Activated CD8-positive, alpha-beta memory T cell treated with anti-CD3 and anti-CD28 coated beads, Interleukin-2, amount 50 U/mL, for 1 hour (primary cell): Measurements from ENCODE around the gene TGM5.
"Not testable (repeated sequence)": the region's sequence is repeated elsewhere in the genome, so short reads cannot be mapped to it uniquely, and the experiment has no call there.

Source experiments
- DNase-seq: peaks from one replicate; pipeline ENCODE4 v3.0.0-alpha.2; 2020; ENCODE audit errors: extremely low read depth

Gene TGM5

DNA sequence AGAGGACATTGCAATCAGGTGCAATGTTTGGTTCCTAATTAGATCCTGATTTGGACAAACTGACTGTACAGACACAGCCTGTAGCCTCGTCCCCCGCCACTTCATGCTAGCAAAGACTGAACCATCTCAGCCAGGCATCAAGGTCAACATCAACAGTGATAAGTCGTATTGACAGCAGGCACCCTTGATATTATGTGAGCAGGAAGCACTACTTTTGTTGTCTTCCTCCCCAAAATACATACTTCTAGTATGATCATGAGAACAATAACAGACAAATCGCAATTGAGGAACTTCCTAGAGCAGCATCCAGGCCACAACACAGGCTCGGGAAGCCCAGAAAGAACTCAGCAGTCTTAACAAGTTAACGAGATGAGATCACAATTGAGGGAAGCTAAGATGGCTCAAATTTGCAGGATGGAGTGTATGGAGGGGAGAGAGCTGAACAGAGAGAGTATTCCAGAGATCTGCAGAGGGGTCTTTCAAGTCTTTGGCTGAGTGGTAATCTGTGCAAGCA, 20.4 kb downstream of the TGM5 start:
- DNase-seq: no peak

DNA sequence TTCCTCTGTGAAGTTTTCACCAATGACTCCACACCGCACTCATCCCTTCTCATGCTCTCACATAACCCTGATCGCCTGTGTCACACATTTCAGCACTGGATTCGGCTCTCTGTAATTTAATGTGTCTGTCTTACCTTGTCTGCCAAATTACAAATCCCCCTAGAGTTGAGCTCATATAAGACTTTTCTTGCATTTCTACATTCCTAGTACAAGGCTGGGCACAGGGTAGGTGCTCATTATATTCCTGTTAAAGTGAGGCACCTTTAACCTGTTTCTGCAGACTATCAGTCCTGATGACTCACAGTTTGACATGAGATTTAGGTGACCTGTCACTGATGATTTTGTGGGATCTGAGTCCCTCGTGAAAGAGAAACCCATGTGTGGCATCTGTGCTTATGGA, 22.6 kb downstream of the TGM5 start:
- DNase-seq: no peak

DNA sequence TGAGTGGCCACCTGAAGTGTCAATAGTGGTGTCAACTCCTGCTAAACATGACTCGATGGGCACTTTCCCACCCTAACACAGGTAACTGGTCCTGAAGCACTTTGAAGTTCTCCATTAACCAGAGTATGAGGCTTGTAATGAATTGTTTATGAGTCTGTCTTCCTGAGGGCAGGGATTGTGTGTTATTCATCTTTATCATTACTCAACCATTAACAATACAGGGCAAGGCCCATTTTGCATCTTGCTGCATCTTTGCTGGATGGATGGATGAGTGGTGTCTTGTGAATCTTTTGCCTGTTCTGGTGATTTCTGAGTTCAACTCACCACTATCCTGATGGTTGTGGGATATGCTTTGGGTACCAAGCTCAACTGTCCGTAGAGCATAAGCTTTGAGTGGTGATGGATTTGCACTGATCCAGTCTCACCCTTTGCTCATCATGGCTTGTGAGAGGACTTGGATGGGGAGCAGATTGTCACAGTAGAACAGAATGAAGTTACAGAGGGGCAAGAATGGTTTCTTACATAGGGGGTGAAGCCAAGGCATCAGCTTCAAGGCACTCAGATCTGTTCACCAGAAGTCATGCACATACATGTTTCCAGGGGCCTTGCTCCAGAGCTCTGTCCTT, 23.6 kb downstream of the TGM5 start:
- no peak for DNase-seq

DNA sequence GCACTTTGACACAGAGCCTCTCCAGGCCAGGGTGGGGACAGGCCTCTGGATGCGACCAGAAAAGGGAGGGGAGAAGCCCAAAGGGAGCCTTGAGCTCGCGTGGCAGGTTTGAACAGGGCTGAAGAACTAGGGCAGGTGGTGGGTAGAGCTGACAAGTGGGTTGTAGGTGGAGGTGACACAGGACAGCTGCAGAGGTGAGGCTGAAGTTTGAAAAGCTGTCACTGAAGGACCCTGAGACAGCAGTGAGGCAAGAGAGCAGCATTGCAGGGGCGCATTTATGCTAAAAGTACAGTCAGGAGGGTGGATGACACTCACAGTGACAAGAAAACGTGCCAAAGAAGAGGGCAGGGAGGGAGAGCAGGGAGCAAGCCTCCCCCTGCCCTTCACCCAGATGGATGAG, 24.1 kb downstream of the TGM5 start:
- no peak for DNase-seq

DNA sequence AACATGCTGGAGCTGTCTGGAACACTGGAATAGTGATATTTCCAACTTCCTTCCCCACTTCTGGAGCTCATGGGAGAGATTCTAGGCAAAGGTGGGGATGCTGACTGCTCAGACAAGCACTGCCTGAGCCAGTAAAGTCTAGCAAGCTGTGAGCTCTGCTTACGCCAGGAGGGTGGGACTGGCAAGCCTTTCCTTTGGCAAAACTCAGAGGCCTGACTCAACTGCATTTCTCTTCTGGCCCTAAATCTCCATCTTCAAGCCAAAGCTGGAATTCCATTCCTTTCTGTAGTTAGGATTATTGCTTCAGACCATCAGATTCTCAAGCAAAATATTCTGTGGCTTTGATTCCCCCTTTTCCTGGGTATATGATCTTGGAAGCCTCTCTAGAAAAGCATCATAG, 25.6 kb downstream of the TGM5 start:
- DNase-seq: no peak

DNA sequence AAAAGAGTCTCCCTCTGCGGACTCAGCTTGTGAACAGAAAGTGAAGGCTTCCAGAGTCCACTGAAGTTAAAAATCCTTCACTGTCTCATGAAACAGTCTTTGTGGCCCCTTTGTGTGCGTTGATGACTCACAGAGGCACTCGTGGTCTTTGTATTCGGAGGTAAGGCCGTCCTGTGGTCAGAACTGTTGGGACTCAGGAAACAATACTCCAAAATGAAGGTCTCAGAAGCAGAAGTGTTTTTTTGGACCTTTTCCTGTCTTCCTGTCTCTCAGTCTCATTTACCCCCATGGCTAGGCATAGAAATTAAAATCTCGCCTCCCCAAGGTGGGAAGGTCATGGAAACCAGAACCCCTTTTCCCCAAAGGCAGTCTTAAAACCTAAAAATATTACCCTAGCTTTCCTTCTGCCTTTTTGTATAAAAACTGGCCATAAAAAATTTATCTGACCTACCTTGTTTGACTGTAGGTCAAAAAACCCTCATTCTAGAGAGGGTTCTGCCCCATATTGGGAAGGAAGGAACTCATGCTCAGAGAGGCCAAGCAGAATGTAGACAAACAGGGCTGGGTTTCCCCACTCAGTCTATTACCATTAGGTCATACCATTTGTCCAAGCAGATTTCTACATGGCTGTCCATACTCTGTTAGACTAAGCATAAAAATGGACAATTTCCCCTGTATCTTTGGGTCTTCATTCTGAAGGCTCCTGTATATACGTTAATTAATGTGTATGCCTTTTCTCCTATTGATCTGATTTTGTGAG, 26.8 kb downstream of the TGM5 start:
- no peak for DNase-seq

DNA sequence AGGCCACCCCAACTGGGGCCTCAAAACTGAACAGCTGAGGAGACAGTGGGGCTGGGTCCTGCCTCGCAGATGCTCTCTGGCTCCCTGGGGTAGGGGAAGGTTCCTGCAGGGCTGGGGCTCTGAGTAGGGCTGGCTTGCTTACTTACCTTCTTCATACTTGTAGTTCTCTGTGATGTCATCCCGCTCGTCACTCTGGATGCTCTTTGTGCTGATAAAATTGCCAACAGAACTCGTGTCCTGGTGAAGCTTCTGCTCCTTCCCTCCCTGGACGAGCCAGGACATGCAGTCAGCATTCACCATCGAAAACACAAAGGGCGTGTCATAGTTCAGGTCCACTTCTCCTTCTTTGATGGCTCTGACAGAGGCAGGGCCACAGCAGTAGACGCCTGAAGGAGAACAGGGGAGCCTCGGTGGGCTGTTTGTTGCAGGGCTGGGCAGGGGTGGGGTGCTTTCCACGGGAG, 28.0 kb downstream of the TGM5 start:
- no peak for DNase-seq

DNA sequence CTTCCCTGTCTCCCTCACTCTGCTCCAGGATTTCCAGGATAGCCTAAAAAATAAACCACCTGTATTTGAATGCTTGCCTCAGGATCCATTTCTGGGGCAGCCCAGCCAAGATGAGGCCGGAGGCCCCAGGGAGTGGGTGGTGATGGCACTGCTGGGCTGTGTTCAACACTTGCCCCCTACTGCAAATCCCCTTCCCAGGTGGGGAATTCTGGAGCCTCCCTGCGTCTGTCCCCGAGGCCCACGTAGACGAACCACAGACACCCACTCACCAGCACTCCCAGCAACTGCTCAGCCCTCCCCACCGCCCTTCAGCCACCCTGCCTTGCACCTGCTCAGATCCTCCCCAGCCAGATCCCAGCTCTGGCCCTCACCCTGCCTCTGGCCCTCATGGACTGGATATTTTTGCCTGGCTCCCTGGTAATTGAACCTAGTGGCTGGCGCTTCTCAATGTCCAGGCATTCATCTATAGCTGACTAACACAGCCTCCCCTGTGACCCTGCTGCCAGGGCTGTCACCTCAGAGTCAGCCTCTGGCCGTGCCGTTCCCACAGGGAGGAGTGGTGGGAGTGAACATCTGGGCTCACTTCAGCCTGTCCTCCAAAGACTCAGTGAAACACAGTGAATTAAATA, 28.8 kb downstream of the TGM5 start:
- no peak for DNase-seq

DNA sequence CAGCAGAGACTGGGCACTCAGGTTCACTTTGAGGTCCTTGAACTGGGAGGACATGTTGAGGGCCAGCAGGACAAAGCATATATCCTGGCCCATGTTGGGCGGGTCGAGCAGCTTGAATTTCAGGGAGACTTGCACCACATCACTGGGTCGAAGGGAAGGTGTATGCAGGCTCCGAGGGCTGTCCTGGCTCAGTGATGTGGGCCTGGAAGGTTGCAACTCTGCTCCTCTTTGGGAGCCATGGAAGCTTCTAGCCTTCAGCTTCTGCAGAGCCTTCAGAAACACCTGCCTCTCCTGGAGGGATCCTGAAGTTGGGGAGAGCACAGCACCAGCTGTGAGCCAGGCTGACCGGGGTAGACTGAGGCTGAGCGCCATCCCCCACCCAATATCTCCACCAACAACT, 31.2 kb downstream of the TGM5 start:
- DNase-seq: no peak

DNA sequence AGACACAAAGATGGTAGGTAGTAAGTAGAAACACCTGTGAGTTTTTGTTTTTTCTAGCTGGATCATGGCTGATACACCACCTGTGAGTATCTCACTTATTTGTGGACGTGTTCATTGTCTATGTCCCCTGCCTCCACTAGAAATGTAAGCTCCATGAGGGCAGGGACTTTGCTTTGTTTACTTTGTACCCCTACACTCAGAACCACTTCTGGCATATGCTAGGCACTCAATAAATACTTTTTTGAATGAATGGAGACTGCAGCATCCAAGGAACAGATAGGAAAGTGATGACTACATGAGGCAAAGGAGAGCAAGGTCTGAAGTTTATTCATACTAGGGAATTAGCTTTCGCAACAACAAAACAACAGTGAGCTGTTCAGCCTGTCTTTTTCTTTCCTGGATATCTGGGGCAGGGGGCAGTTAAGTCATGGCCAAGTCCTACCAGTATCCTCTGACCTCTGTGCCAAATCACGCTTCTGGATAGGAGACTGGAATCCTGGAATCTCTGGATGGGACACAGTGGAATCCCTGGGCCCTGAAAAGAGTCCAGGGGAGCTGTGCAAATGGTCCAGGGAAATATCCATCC, 34.3 kb downstream of the TGM5 start:
- no peak for DNase-seq

DNA sequence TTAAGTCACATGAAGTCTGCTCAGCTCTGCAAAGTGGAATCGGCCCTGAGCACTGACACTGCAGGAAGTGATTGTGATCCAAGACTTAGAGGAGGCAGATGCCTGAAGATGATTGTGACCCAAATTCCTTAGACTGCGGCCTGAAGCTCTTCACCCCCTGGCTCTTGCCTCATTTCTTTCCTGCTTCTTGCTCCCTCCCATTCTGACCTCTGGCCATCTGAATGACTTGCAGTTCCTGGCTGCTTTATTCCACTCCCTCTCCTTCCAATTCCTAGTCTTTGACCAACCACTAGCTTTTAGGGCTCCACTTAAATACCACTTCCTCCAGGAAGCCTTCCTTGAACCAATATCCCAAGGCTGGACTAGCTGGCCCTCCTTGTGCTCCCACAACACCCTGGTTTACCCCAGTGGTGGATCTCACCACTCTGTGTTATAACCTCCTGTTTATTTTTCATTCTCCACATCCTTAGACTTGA, 36.0 kb downstream of the TGM5 start:
- no peak for DNase-seq

DNA sequence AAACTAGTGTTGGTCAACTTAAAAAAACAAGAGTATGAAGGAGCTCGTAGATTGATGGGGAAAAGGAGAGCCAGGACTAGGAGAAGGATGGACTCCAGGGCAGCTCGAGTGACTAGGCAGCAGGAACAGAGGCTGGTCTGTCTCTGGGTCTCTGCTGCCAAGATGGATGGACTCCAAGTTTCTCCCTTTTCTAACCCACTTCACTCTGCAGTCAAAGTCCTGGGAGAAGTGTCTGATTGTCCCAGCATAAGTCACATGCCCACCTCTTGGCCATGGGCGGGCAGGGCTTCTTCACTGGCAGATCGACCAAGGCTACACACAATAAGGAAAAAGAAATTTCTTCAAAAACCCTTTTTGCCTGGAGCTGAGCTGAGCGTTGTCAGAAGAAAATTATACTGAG, 36.8 kb downstream of the TGM5 start:
- DNase-seq: no peak

DNA sequence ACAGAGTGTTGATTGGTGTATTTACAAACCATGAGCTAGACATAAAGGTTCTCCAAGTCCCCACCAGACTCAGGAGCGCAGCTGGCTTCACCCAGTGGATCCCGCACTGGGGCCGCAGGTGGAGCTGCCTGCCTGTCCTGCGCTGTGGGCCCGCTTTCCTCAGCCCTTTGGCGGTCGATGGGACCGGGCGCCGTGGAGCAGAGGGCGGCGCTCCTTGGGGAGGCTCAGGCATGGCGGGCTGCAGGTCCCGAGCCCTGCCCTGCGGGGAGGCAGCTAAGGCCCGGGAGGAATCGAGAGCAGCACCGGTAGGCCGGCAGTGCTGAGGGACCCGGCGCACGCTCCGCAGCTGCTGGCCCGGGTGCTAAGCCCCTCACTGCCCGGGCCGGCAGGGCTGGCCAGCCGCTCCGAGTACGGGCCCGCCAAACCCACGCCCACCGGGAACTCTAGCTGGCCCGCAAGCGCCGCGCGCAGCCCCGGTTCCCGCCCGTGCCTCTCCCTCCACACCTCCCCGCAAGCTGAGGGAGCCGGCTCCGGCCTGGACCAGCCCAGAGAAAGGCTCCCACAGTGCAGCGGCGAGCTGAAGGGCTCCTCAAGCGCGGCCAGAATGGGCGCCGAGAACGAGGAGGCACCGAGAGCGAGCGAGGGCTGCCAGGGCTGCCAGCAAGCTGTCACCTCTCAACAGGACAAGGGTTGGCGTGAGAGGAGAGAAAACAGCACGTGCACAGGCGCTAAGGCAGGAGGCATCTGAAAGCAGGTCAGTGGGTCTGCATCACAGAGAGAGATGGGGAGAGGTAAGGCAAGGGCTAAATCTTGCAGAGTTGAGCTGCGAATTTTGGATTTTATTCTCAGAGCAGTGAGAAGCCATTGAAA, 40.1 kb downstream of the TGM5 start:
- no peak for DNase-seq

DNA sequence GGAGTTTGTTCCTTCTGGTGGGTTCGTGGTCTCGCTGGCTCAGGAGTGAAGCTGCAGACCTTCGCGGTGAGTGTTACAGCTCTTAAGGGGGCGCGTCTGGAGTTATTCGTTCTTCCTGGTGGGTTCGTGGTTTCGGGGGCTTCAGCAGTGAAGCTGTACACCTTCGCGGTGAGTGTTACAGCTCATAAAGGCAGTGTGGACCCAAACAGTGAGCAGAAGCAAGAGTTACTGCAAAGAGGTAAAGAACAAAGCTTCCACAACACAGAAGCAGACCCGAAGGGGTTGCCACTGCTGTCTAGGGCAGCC, 40.8 kb downstream of the TGM5 start:
- DNase-seq: not testable (repeated sequence)

DNA sequence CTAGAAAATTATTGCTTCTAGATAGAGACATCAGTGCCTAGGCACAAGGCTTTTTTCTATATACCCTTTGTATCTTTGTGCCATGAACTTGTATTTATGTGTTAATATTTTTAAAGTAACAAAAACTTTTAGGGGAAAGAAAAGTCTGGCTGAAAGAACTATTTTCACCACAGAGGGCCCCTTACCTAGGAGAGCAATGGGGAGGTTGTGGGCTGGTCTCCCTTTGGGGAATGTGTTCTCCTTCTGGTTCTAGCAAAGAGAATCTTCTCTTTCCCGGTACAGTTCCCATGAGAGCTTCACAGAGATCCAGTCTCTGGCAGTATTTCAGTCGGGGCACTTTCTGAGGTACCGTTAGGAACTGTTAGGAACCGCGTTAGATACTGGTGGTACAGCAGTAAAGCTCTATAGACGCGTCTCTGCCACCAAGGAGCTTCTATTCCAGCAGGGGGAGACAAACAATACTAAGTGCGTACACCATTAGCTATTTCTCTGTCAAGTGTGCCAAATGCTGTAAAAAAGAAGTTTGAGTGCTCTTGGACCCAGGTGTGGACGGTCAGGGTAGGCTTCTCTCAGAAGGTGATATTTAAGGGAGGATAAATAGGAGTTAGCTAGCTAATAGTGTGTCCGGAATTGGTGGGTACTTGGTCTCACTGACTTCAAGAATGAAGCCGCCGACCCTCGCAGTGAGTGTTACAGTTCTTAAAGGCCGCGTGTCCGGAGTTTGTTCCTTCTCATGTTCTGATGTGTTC, 41.4 kb downstream of the TGM5 start:
- peak; percentile 19 for DNase-seq

DNA sequence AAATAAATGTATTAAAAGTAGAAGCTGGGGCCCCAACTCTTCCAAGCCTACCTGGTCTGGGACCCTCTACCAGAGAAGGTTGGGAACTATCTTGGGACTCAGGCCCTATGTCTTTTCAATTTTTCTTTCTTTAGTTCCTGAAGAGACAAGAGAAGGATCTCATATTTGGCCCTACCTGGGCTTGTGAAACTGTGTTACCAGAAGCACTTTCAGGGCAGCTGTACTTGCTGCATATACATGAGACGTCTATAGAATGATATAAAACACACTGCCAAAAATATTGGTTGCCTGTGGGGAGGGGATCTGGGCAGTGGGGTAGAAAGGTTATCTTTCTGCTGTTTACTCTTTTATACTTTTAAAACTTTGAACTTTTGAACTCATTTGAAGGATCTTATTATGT, 45.3 kb downstream of the TGM5 start:
- DNase-seq: no peak

DNA sequence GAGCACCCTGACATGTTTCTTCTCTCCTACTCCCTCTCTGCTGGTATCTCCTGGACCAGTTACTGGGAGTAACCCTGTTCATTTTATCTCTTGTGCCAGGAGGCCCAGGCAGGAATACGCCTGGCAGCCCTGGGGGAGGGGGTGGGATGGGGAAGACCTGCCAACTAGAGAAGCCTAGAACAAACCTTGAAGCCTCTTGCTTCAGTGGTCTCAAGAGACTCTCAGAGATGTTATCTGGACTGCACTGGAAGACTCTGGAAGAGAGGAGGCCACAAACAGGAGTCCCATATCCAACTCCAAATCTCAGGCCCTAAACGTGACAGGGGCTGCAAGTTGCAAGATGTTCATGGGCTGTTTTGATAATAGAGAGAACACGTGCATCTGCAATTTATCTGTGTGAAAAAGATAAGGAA, 45.7 kb downstream of the TGM5 start, which contains the start of gene EPB42:
TSS of gene EPB42 (minus strand) at position 28 of the 413 bp plus-strand sequence. CDS start 193 bp downstream, outside the sequence.
- no peak for DNase-seq

DNA sequence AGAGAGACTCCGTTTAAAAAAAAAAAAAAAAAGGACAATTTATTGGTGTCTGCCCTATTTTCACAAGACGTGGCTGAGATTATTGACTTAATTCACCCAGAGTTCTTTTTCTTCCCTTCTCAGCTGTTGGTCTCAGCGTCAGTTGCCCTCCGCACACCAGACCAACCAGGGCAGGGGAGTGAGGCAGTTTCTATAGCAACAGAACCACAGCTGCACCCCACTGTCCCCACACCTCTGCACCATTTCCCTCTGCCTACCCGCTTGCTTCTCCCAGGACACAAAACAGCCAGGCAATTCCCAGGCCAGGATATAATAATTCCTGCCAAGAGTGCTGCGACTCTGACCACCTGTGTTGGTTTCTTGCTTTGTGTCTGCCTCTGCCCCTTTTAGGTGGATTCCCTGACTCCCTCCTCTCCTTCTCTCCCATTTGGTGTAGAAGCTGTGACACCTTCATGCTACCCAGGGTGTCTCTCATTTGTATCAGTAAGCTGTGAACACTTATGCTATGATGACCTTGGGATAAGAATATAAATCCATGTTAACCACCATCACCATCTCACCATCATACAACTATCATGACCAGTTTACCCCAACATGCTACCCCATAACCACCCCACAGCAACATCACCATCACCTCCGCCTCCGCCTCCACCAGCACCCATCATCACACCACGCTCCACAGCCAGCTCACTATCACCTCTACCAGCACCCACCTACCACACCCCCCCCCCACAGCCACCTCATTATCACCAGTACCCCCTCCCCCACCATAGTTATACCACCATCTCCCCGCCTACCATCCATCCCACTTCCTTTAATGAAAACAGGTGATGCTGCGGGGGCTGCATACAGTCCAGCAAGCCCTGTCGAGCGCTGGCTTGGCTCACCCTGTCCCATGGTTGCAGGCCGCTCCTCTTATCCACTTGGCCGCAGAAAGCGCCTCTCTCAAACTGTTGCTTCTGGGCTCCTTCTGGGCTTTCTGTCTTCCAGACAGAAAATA, 46.5 kb downstream of the TGM5 start:
- no peak for DNase-seq

DNA sequence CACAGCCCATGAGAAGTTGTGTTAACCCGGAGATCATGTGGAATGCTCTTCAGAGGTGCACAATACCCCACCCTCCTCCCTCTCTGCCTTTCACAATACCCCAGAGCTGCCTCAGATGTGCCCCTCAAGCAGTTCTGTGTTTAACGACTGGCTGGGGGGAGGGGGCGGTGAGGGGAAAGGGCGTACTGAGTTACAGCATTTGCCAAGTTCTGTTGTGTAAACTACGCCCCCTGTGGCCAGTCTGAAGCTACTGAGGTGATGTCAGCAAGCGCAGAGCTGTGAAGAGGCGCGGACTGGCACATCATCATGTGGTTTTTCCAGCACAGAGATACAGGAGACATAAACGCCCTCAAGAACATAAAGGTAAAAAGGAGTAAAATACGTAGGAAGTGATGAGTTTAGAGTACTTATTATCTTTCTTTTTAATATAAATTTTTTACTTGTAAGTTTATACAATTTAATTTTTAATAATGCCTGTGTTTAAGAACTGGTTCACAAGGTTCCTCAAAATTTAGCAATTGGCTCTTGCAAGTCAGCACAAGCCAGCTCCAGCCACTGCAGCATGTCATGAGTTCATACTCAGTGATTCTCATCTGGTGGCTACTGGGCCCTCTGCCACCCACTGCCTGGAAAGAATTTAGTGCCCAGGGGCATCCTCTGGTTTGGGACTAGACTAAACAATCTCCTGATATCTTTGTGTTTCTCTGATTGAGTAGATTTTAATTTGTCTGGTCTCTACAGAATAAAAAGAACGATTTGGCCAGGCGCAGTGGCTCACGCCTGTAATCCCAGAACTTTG, 47.6 kb downstream of the TGM5 start:
- no peak for DNase-seq
